ENCODE results near the gene PLIN4. TPM values are rescaled to one million over a fixed set of nuclear protein-coding genes. Genes with fewer than 3 reads are reported as not detected.

The PLIN4 gene
- total RNA-seq, 1 experiment from 2014 or later, result 0.24 TPM

Other genes starting within 250 kb of the PLIN4 start
- not detected in 2 replicates for gene SHD, start 239.2 kb downstream of the PLIN4 start, total RNA-seq (2014; rRNA removed; shearing (Covaris generic); ENCODE audit: low replicate concordance)
- not detected in 2 replicates for gene TMIGD2, start 216.1 kb downstream of the PLIN4 start, total RNA-seq (2014; rRNA removed; shearing (Covaris generic); ENCODE audit: low replicate concordance)
- 12.7 and 15.8 TPM in 2 replicates for gene FSD1, start 213.9 kb downstream of the PLIN4 start, total RNA-seq (2014; rRNA removed; shearing (Covaris generic); ENCODE audit: low replicate concordance)
- gene STAP2, start 179.7 kb downstream of the PLIN4 start, total RNA-seq (2014; rRNA removed; shearing (Covaris generic); ENCODE audit: low replicate concordance), result 7.6 and 25.1 TPM in 2 replicates
- 36.5 and 57.5 TPM in 2 replicates for gene MPND, start 174.9 kb downstream of the PLIN4 start, total RNA-seq (2014; rRNA removed; shearing (Covaris generic); ENCODE audit: low replicate concordance)
- 77.0 and 103 TPM in 2 replicates for gene SH3GL1, start 117.9 kb downstream of the PLIN4 start, total RNA-seq (2014; rRNA removed; shearing (Covaris generic); ENCODE audit: low replicate concordance)
- gene CHAF1A, start 115.8 kb downstream of the PLIN4 start, total RNA-seq (2014; rRNA removed; shearing (Covaris generic); ENCODE audit: low replicate concordance), result 45.4 and 61.0 TPM in 2 replicates
- 185 and 223 TPM in 2 replicates for gene UBXN6, start 60.7 kb downstream of the PLIN4 start, total RNA-seq (2014; rRNA removed; shearing (Covaris generic); ENCODE audit: low replicate concordance)
- gene HDGFL2, start 46.2 kb downstream of the PLIN4 start, total RNA-seq (2014; rRNA removed; shearing (Covaris generic); ENCODE audit: low replicate concordance), result 68.4 and 71.6 TPM in 2 replicates
- gene PLIN5, start 16.7 kb upstream of the PLIN4 start, total RNA-seq (2014; rRNA removed; shearing (Covaris generic); ENCODE audit: low replicate concordance), result not detected in 2 replicates
- not detected in 2 replicates for gene LRG1, start 21.6 kb upstream of the PLIN4 start, total RNA-seq (2014; rRNA removed; shearing (Covaris generic); ENCODE audit: low replicate concordance)
- 27.5 and 35.7 TPM in 2 replicates for gene SEMA6B, start 41.2 kb upstream of the PLIN4 start, total RNA-seq (2014; rRNA removed; shearing (Covaris generic); ENCODE audit: low replicate concordance)
- gene TNFAIP8L1, start 121.0 kb upstream of the PLIN4 start, total RNA-seq (2014; rRNA removed; shearing (Covaris generic); ENCODE audit: low replicate concordance), result 8.0 and 10.0 TPM in 2 replicates
- gene MYDGF, start 151.9 kb upstream of the PLIN4 start, total RNA-seq (2014; rRNA removed; shearing (Covaris generic); ENCODE audit: low replicate concordance), result 379 and 415 TPM in 2 replicates
- gene DPP9, start 205.4 kb upstream of the PLIN4 start, total RNA-seq (2014; rRNA removed; shearing (Covaris generic); ENCODE audit: low replicate concordance), result 36.6 and 64.2 TPM in 2 replicates

Data from Caki2 (cell line).